Stimulated activated CD8-positive, alpha-beta memory T cell treated with anti-CD3 and anti-CD28 coated beads, Interleukin-4, amount 100 ng/mL, for 1 hour (primary cell): ENCODE measurements around the gene ERGIC3.

ENCODE experiments used
- DNase-seq, 2 donors: peaks; one replicate each; pipeline ENCODE4 v3.0.0-alpha.2; 2020; ENCODE audit warnings: low read depth in 2 of 2, low spot score in 1 of 2

Gene ERGIC3

DNA sequence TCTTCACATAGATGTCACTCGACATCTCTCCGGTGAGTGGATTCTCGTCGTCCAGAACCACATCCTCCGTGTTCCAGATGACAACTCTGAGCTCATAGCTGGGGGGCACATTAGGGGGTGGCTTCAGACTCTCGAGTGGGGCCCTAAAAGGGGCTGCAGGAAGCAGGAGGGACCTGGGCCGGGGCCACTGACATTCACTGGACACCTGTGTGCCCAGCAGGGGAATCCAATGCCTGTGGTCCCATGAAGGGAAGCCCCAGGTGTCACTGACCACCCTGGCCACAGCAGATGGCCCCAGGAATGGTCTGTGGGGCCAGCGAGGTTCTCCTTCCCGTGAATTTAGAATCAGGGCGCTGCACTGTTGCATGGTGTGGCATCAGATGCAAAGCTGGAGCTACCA lies 18.7 kb downstream of the ERGIC3 start:
- no peak for DNase-seq

- DNase-seq: no peak
These were observed 19.4 kb downstream of the ERGIC3 start for GRCh38 chr20:35561268-35561667.

- DNase-seq: no peak
These were observed 19.8 kb downstream of the ERGIC3 start for GRCh38 chr20:35561671-35562070.

DNA sequence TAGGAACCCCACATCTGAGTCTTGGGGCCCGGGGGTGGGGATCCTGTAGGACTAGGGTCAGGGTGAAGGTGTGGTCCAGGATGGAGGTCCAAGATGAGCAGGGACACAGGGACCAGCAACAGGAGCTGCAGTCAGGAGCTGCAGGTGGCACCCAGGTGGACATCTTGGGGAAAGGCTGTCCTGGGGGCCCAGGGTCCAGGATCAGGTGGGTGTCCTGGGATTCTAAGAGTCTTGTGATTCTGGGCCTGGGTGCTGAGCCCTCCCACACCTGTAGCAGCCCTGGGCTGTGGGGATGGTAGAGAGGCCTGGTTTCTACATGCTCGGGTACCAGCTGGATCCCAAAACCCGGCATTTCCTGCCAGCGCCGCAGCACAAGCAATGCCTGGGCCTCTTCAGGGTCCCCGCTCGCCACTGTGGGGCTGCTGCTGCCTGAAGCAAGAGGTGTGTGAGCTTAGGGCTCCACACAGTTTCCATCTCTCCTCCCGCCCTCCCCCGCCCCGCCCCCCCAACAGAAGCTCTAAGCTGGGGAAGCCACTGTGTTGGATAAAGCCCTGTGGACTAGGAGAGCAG lies 20.7 kb downstream of the ERGIC3 start:
- no peak for DNase-seq

GRCh38 chr20:35563834-35564233 lies 22.0 kb downstream of the ERGIC3 start:
- no peak for DNase-seq

DNA sequence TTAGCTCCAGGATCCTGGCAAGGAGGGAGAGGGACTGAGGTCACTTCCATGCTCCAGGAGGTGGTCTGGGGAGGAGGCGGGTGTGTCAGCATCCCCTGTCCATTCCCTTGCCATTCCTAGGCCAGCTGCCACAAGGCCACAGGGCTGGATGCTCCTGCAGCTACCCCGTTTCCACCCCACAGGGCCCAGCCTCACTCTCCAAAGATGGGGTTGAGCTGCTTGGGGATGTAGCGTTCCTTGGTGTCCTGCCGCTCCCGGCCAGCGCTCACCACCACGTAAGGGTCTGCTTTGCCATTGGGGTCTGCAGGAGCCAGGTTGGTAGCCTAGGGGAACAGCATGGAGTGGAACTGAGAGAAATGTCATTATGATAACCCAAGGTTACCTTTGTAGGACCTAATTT lies 23.0 kb downstream of the ERGIC3 start:
- DNase-seq: no peak

GRCh38 chr20:35568645-35569044 lies 26.8 kb downstream of the ERGIC3 start:
- DNase-seq: no peak

DNA sequence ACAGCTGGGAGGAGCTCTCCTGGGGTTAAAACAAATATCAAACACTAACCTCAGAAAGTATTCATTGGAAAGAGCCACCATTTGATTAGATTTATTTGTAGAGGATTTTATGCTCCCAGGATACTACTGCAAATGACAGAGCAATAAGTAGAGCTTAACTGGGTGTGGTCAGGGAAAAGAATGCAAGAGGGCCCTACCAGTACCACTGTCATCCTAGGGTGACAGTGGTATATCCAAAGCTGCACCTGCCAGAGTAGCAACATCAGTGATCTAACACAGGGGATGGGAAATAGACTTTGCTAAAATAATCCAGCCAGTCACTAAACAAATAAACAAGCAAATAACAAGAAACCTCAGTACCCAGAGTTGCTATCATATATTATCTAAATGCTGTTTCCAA lies 29.7 kb downstream of the ERGIC3 start:
- DNase-seq: no peak

- no peak for DNase-seq
These were observed 31.0 kb downstream of the ERGIC3 start for GRCh38 chr20:35572838-35573237.

DNA sequence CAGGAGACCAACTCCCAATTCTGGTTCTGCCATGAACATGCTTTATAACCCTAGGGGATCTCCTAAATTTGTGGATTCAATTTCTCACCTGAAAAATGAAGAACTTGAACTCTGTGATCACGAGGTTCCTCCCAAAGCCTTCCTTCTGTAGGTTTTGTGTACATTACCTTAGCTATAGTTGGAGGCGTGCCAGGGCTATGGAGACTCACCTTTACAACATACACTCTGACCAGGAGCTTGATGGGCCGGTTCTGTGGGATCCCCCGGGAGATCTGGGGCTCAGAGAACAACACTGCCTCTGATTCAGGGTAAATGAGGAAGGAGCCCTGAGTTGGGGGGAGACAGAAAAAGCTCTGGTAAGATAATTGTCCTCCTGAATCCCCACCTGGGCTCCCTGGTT lies 34.1 kb downstream of the ERGIC3 start:
- DNase-seq: no peak

DNA sequence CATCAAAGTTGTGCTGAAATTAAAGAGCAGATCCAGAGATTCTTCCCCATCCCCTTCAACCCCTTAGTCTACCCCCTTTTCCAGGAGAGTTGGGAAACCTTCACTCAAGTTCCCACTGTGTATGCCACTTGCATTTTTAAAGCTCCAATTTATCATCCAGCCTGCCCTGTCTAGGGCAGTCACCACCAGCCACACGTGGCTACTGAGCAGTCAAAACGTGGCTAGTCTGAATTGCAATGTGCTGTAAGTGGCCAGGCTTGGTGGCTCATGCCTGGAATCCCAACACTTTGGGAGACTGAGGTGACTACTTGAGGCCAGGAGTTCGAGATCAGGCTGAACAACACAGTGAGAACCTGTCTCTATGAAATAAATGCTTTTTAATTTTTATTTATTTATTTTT lies 34.9 kb downstream of the ERGIC3 start:
- no peak for DNase-seq

- no peak for DNase-seq
These were observed 36.6 kb downstream of the ERGIC3 start for GRCh38 chr20:35578469-35578868.

- no peak for DNase-seq
These were observed 37.3 kb downstream of the ERGIC3 start for GRCh38 chr20:35579196-35579595.

DNA sequence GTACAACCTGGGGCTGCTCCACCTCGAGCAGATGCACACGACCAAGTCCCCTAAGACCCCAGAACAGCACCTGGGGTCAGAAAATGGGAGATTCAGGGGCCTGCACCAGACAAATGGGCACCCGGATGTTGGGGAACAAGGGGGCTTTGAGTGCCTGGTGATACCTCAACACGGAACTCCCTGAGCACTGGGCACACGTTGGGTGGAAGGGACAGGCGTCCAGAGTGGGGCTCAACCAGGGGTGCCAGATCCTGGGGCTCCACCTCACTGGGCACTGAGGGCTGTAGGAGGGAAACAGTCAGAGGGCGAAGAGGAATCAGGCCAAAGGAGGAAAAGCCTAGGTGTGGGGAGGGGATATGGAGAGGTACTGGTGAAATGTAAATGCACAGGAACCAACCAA lies 40.3 kb downstream of the ERGIC3 start:
- no peak for DNase-seq

GRCh38 chr20:35582741-35583404 lies 41.0 kb downstream of the ERGIC3 start:
- no peak for DNase-seq

GRCh38 chr20:35583636-35584560 lies 42.0 kb downstream of the ERGIC3 start:
- no peak for DNase-seq

DNA sequence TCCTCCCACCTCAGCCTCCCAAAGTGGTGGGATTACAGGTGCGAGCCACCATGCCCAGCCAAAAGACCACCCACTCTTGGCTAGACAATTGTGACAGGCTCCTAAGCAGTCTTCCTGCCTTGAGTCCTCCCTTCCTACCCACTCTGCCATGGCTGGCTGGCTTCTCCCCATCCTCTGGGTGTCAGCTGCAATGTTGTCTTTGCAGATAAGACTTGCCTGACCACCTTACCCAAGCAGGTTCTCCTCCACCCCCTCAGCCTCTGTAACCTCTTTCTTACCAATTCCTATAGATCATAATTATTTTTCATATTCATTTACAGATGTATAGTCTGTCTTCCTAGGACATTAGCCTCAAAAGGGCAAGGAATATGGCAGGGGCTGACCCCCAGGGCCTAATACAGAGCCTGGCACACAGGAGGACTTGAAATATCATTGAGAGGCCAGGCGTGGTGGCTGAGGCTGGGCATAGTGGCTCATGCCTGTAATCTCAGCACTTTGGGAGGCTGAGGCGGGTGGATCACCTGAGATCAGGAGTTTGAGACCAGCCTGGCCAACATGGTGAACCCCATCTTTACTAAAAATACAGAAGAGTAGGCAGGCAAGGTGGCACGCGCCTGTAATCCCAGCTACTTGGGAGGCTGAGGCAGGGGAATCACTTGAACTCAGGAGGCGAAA lies 45.0 kb downstream of the ERGIC3 start:
- no peak for DNase-seq

- DNase-seq: no peak
These were observed 45.6 kb downstream of the ERGIC3 start for GRCh38 chr20:35587436-35587835.

DNA sequence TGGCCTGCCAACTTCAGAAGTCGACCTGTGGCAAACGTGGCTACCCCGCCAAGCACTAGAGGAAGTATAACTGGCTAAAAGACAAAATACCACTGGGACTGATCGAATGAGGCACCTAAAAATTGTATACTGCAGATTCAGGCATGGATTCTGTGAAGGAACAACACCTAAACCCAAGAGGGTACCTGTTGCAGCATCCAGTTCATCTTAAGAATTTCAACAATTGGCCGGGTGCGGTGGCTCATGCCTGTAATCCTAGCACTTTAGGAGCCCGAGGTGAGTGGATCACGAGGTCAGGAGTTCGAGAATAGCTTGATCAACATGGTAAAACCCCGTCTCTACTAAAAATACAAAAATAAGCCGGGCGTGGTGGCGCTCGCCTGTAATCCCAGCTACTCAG lies 46.5 kb downstream of the ERGIC3 start:
- DNase-seq: no peak

GRCh38 chr20:35592339-35592974 lies 50.6 kb downstream of the ERGIC3 start:
- no peak for DNase-seq

GRCh38 chr20:35595456-35595855 lies 53.6 kb downstream of the ERGIC3 start:
- DNase-seq: no peak
